ENCODE results near the gene KCTD11. TPM values are rescaled to one million over a fixed set of nuclear protein-coding genes. Genes with fewer than 3 reads are reported as not detected.

Gene KCTD11
- total and polyA plus RNA-seq, 2 of the 13 experiments (the other 11 are each of a cell fraction or from before 2014, with no cell fraction given) = 1.6 to 2.6 TPM

DNA sequence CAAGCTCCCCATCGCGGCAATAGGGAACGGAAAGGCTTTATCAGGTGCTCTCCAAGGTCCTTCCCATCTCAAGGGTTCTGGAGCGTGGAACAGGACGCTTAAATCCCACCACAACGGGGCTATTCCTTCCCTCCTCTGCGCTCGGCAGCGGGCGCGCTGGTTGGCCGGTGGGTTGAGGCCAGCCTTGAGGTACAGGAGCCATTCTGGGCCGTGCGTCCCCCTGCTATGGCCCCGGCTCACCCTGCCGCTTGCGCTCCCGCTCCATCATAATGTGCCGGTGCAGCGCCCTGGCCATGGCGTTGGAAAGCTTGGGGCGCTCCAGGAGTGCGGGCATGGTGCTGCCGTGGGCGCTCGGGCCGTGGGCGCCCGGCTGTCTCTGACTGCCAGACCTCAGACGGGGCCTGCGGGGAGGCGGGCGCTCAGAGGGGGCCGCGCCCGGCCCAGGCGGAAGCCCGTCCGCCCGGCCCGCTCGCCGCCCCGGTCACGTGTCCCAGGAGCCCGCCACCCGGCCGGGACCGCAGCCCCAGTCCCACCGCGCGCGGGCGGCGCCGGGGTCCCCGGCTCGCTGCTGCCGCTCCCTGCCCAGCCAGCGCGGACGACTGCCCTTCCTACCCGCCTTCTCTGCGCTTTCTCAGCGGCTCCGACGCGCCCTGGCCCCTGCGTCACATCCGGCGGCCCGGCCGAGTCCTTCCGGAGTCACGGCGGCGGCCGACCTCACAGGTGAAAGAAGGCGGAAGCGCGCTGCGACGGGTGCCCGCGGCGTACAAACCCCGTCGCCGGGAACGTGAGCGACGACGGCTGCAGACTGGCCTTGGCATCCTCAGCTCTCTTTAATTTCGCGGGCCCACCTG lies 37.0 kb upstream of the KCTD11 start, which contains the start of gene GPS2 (continued):
- TF ChIP-seq HNF4G (IDR thresholded peaks at IDR 0.05; ENCODE audit: borderline replicate concordance, low read depth, low read length) = no peak
- TF ChIP-seq HNF4G (CRISPR knock-in tag; IDR thresholded peaks at IDR 0.05; ENCODE audit: borderline replicate concordance, low read depth) = peak; percentile 56; the same call in 1 of the 2 replicates
- TF ChIP-seq ARID2 (CRISPR knock-in tag; IDR thresholded peaks at IDR 0.05; ENCODE audit: borderline replicate concordance) = no peak
- TF ChIP-seq, protein P1, sequence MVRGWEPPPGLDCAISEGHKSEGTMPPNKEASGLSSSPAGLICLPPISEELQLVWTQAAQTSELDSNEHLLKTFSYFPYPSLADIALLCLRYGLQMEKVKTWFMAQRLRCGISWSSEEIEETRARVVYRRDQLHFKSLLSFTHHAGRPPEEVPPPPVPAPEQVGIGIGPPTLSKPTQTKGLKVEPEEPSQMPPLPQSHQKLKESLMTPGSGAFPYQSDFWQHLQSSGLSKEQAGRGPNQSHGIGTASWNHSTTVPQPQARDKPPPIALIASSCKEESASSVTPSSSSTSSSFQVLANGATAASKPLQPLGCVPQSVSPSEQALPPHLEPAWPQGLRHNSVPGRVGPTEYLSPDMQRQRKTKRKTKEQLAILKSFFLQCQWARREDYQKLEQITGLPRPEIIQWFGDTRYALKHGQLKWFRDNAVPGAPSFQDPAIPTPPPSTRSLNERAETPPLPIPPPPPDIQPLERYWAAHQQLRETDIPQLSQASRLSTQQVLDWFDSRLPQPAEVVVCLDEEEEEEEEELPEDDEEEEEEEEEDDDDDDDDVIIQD (CRISPR knock-in tag; IDR thresholded peaks at IDR 0.05; ENCODE audit: low read depth) = no peak
- peak; percentile 58 for TF ChIP-seq XRCC5 (optimal IDR thresholded peaks at IDR 0.05; ENCODE audit: low read length)
- TF ChIP-seq ZNF101 (CRISPR knock-in tag; IDR thresholded peaks at IDR 0.05; ENCODE audit: borderline replicate concordance, low read depth) = no peak
- TF ChIP-seq NR2C2 (CRISPR knock-in tag; IDR thresholded peaks at IDR 0.05; ENCODE audit: borderline replicate concordance) = peak; percentile 99
- TF ChIP-seq ZNF33B (CRISPR knock-in tag; IDR thresholded peaks at IDR 0.05) = no peak; the same call in 1 of the 2 replicates
- TF ChIP-seq ZNF564 (CRISPR knock-in tag; IDR thresholded peaks at IDR 0.05) = peak; percentile 55; the same call in 1 of the 2 replicates
- no peak for TF ChIP-seq MTA3 (CRISPR knock-in tag; IDR thresholded peaks at IDR 0.05)
- no peak for TF ChIP-seq RBM39 (IDR thresholded peaks at IDR 0.05; ENCODE audit: low read depth, low read length, poor library complexity, severe bottlenecking)
- TF ChIP-seq ZFY (CRISPR knock-in tag; IDR thresholded peaks at IDR 0.05) = peak; percentile 84
- no peak for TF ChIP-seq FIP1L1 (IDR thresholded peaks at IDR 0.05; ENCODE audit: borderline replicate concordance, insufficient read depth, low read depth, low read length)
- TF ChIP-seq, protein P2, sequence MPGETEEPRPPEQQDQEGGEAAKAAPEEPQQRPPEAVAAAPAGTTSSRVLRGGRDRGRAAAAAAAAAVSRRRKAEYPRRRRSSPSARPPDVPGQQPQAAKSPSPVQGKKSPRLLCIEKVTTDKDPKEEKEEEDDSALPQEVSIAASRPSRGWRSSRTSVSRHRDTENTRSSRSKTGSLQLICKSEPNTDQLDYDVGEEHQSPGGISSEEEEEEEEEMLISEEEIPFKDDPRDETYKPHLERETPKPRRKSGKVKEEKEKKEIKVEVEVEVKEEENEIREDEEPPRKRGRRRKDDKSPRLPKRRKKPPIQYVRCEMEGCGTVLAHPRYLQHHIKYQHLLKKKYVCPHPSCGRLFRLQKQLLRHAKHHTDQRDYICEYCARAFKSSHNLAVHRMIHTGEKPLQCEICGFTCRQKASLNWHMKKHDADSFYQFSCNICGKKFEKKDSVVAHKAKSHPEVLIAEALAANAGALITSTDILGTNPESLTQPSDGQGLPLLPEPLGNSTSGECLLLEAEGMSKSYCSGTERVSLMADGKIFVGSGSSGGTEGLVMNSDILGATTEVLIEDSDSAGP (CRISPR knock-in tag; IDR thresholded peaks at IDR 0.05; ENCODE audit: borderline replicate concordance) = peak; percentile 68
- TF ChIP-seq KDM4B (CRISPR knock-in tag; IDR thresholded peaks at IDR 0.05) = peak; percentile 85
- TF ChIP-seq, protein P3, sequence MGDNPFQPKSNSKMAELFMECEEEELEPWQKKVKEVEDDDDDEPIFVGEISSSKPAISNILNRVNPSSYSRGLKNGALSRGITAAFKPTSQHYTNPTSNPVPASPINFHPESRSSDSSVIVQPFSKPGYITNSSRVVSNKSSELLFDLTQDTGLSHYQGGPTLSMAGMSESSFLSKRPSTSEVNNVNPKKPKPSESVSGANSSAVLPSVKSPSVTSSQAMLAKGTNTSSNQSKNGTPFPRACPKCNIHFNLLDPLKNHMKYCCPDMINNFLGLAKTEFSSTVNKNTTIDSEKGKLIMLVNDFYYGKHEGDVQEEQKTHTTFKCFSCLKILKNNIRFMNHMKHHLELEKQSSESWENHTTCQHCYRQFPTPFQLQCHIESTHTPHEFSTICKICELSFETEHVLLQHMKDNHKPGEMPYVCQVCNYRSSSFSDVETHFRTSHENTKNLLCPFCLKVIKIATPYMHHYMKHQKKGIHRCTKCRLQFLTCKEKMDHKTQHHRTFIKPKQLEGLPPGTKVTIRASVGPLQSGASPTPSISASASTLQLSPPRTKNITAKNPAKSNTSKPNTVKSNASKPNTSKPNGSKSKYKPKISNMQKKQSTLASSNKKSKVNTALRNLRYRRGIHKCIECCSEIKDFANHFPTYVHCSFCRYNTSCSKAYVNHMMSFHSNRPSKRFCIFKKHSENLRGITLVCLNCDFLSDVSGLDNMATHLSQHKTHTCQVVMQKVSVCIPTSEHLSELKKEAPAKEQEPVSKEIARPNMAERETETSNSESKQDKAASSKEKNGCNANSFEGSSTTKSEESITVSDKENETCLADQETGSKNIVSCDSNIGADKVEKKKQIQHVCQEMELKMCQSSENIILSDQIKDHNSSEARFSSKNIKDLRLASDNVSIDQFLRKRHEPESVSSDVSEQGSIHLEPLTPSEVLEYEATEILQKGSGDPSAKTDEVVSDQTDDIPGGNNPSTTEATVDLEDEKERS (CRISPR knock-in tag; IDR thresholded peaks at IDR 0.05) = no peak
- no peak for TF ChIP-seq SATB2 (CRISPR knock-in tag; IDR thresholded peaks at IDR 0.05)
- peak; percentile 88 for TF ChIP-seq ELF3 (CRISPR knock-in tag; IDR thresholded peaks at IDR 0.05)
- peak; percentile 69; the same call in 1 of the 2 replicates for TF ChIP-seq ZNF746 (CRISPR knock-in tag; IDR thresholded peaks at IDR 0.05)
- TF ChIP-seq MLLT10 (CRISPR knock-in tag; IDR thresholded peaks at IDR 0.05) = no peak
- TF ChIP-seq ZNF577 (CRISPR knock-in tag; IDR thresholded peaks at IDR 0.05; ENCODE audit: borderline replicate concordance, low read depth) = no peak
- TF ChIP-seq RELA (CRISPR knock-in tag; IDR thresholded peaks at IDR 0.05) = no peak
- peak; percentile 40 for TF ChIP-seq ZNF616 (CRISPR knock-in tag; IDR thresholded peaks at IDR 0.05; ENCODE audit: low read depth)
